C4-2B (cell line): ENCODE data around the gene LGI2.

Source experiments
- H3K27ac ChIP-seq: fragments of 450-650 bp; 2 replicates; pipeline ENCODE4 v1.5.1; 2017
- ZFX ChIP-seq: fragments of 450-650 bp; IDR thresholded peaks from 2 replicates; pipeline ENCODE4 v1.6.1; 2017
- TF ChIP-seq, protein P1 (sequence below): fragments of 450-650 bp; conservative IDR thresholded peaks from 2 replicates; pipeline ENCODE4 v1.5.1; 2017; ENCODE audit warnings: mild to moderate bottlenecking

Gene LGI2

DNA sequence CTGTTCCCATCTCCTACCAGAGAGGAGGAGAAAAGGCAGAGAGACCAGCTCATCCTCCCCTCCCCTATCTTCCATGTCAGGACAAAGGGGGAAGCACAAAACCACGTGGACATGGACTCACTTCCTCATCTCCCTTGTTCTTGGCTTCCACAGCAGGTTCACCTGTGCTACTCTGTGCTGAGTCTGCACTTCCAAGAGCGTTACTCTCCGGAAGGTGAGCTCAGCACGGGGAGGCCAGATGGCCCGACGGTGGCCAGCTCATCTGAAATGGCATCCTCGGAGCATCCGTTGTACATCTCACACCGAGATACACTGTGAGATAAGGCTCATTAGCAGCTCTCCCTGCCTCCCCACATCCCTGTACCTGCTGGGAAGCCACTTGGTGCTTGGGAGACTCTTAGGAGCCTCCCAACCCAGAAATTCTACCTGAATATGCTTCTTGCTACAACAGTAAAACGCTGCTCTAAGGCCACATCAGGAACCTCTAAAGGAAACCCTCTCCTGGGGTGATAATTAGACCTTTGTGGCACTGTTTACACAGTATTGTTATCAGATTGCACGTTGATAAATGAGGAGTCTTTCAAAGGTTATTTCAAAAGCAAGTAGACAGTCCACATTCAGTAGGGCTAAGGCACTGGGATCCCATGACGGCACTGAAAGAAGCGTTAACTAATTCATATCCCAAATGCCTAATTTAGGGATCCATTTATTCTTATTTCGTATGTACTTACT, 19.4 kb downstream of the LGI2 start:
- TF ChIP-seq ZFX, result no peak
- TF ChIP-seq, protein P1, sequence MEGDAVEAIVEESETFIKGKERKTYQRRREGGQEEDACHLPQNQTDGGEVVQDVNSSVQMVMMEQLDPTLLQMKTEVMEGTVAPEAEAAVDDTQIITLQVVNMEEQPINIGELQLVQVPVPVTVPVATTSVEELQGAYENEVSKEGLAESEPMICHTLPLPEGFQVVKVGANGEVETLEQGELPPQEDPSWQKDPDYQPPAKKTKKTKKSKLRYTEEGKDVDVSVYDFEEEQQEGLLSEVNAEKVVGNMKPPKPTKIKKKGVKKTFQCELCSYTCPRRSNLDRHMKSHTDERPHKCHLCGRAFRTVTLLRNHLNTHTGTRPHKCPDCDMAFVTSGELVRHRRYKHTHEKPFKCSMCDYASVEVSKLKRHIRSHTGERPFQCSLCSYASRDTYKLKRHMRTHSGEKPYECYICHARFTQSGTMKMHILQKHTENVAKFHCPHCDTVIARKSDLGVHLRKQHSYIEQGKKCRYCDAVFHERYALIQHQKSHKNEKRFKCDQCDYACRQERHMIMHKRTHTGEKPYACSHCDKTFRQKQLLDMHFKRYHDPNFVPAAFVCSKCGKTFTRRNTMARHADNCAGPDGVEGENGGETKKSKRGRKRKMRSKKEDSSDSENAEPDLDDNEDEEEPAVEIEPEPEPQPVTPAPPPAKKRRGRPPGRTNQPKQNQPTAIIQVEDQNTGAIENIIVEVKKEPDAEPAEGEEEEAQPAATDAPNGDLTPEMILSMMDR, result no peak
- no peak overlapping the region for H3K27ac ChIP-seq

DNA sequence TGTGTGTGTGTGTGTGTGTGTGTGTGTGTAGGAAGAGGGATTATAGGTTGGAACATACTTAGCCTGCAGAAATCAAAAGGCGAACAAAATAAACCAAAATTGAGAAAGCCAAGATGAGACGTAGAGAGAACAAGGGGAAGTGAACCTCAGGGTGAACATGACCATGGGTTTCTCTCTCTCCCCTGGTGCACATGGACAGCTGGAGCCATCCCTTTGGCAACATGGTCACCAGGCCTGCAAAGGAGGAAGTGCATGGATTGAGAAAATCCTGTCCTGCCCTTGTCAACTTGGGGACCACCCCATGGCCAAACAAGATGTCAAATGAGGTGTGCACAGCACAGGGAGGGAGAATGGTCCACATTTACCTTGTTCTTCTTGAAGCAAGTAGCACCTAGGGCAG, 23.1 kb downstream of the LGI2 start:
- H3K27ac ChIP-seq, result no peak overlapping the region
- TF ChIP-seq, protein P1, result no peak
- TF ChIP-seq ZFX, result no peak

DNA sequence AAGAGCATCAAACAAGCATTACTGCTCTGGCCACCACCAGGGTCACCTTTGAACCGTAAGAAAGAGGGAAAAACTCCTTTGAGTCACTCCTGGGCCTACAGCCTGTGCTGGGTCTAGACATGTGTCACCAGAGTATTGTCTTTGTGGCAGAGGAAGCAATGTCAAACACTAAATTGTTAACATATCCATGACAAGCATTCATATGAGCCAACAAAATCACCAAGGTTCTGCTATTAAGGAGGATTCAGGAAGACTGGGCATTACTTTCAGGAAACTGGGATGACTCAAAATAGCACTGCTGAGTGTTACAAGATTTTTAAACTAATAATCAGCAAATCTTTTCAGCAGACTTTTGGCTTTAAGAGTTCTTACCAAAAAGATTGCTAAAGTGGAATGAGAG, 28.1 kb downstream of the LGI2 start:
- no peak overlapping the region for H3K27ac ChIP-seq
- TF ChIP-seq, protein P1, result no peak
- TF ChIP-seq ZFX, result no peak

DNA sequence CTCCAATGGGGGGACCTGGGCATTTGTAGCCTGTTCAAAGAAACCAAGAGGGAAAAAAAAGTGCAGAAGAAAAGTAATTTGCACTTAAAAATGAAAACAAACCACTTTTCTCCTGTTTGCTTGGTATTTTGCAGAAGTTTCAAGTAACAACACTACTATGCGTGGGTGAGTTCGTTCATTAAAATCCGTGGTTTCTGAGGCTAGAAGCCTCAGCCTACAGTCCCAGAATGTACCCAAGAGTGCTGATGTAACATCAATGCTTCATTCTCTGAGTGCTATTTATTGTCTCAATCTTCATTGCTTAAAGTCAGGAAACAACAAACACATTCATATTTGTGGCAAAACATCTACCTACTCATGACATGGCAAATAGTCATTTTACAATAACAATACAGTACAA, 29.2 kb downstream of the LGI2 start:
- no peak for TF ChIP-seq ZFX
- TF ChIP-seq, protein P1, result no peak
- no peak overlapping the region for H3K27ac ChIP-seq

DNA sequence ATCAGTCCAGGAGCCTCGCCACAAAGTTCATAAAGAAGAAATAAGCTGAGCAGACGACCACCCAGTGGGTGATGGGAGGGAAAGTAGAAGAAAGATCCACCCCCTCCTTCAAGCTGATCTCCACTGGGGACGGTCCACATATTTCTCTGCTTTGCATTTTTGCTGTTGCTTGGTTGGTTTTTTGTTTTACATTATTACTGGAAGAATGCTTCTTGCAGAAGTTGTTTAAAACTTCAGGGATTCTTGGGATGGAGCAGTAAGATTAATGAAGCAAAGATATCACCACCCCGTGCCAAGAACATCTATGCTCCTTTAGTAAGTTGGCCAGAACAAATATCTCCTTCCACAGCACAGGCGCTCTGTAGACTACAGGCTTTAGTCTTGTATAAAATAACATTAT, 30.1 kb downstream of the LGI2 start:
- no peak overlapping the region for H3K27ac ChIP-seq

DNA sequence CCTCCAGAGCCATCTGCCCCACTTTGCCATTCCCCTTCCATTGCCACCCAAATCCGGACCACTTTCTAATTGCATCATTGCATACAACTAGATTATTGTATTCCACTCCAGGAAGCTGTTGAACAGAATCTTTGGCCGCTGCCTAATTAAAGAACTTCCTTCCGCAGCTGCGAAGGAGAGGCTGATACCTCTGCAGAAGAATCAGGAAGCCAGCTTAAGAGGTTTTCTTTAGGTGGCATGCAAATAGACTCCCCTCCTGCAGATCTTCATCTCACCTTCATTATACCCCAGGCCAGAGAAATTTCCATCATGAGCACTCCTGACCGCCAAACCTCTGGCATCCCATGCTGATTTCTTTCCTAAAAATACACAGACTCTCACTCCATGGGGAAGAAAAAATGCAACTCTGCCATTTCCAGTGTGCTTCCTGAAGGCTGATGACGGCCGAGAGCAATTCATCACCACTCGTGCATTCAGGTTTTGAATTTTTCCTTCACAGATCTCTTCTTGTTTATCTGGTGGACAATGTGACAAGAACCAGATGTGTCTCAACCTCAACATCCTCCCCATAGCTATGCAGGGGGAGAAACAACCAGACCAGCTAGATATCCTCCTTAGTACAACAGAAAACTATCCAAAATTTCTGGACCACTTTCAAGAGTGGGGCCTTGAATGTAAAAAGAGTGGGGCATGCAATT, 31.2 kb downstream of the LGI2 start:
- TF ChIP-seq, protein P1, result no peak
- no peak for TF ChIP-seq ZFX
- no peak overlapping the region for H3K27ac ChIP-seq

More for the DNA sequence above, 30.1 kb downstream of the LGI2 start:
- no peak for TF ChIP-seq ZFX
- TF ChIP-seq, protein P1, result no peak

DNA sequence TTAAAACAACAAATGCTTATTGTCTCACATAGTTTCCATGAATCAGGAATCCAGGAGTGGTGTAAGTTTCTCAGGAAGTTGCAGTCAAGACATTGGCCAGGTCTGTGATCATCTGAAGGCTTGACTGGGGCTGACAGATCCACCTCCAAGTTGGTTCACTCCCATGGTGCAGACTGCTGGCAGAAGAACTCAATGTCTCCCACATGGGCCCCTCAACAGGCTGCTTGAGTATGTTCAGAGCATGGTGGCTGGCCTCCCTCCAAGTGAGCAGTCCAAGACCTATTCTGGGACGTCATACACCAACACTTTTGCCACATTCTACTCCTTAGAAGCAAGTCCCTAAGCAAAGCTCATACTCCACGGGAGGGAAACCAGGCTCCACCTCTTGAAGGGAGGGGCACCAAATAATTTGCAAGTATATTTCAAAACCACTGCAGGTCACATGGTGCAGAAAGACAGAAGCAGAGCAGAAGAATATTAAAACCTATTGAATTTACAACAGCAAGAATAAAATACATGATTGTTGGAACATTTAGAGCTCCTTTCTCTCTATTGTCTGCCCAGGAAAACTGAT, 35.3 kb downstream of the LGI2 start:
- no peak for TF ChIP-seq ZFX
- TF ChIP-seq, protein P1, result no peak
- no peak overlapping the region for H3K27ac ChIP-seq
